Right atrium auricular region (tissue), 2 donors: Measurements from ENCODE around the gene CCDC200. TPM values are rescaled to one million over a fixed set of nuclear protein-coding genes. Genes with fewer than 3 reads are reported as not detected.
"Not testable (repeated sequence)": the region's sequence is repeated elsewhere in the genome, so short reads cannot be mapped to it uniquely, and the experiment has no call there.

Experiments used
- DNase-seq: peaks from one replicate; pipeline ENCODE4 v3.0.0-alpha.2; 2019; ENCODE audit warnings: low spot score
- H3K27ac ChIP-seq, 2 donors: fragments of 200-600 bp; sonication (generic); 1 replicate in 1 of 2; 2 replicates in 1 of 2; pipeline ENCODE4 v1.5.1; 2016 to 2019
- H3K27me3 ChIP-seq, 2 donors: fragments of 200-600 bp; sonication (generic); one replicate each; pipeline versions ENCODE4 v1.5.1 to v1.6.0; 2017 to 2019
- H3K36me3 ChIP-seq: fragments of 200-600 bp; sonication (generic); one replicate; pipeline ENCODE4 v1.5.1; 2016
- H3K4me1 ChIP-seq, 2 donors: fragments of 200-600 bp; sonication (generic); one replicate each; pipeline versions ENCODE4 v1.5.1 to v1.6.0; 2017 to 2019
- H3K4me3 ChIP-seq, 2 donors: fragments of 200-600 bp; sonication (generic); 1 replicate in 1 of 2; 2 replicates in 1 of 2; pipeline ENCODE4 v1.5.1; 2017 to 2019; ENCODE audit warnings: mild to moderate bottlenecking in 1 of 2, moderate library complexity in 1 of 2
- H3K9me3 ChIP-seq, 2 donors: fragments of 200-600 bp; sonication (generic); one replicate each; pipeline ENCODE4 v1.5.1; 2019
- total RNA-seq, 2 donors: library from RNA; depleted of rRNA; stranded (reverse); fragments of >200 nt; gene quantifications; one replicate each; pipeline ENCODE4 v1.1.0, GENCODE V29; 2016
- TF ChIP-seq, protein P1 (sequence below), 2 donors: fragments of 200-600 bp; sonication (generic); IDR thresholded peaks; one replicate each; pipeline ENCODE4 v1.5.1; 2019; ENCODE audit warnings: antibody characterized with exemption in 2 of 2

CCDC200 gene
- total RNA-seq, 2 donors from 2014 or later = not detected

DNA sequence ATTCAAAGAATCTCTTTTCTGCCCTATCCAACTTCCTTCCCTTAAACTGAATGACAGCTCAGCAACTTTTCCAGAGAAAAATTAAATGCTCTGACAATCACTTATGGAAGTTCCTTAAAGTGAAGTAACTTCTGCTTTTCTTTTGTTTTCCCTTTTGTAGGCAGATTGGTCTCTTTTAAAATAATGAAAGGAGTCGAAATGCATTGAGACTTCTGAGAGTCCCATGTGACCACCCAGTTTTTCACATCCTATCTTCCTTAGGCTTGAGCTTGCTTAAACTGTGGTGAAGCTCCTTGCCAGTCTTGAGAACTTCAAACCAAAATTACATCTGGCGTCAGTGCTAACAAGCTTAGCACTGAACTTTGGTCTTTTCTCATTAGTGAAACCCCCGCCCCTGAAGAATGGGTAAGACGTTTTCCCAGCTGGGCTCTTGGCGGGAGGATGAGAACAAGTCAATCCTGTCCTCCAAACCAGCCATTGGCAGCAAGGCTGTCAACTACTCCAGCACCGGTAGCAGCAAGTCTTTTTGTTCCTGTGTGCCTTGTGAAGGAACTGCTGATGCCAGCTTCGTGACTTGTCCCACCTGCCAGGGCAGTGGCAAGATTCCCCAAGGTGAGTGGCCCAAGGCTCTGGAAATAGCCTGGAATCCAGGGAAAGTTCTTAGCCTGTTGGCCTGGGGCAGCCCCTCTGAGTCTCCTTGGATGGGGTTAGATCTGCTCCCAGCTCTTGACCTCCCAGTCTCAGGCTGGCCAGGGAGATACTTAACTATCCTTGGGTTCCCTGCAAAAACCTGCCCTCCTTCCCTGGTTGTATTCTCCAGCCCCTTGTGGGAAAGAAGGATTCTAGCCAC, 15.6 kb downstream of the CCDC200 start:
- H3K27ac ChIP-seq = peak overlapping the region in 1 of 2 donors; percentile 81
- H3K36me3 ChIP-seq = peaks cover 28% of the 10 kb centered on the region
- H3K9me3 ChIP-seq = no peaks in the 10 kb centered on the region
- TF ChIP-seq, protein P1, sequence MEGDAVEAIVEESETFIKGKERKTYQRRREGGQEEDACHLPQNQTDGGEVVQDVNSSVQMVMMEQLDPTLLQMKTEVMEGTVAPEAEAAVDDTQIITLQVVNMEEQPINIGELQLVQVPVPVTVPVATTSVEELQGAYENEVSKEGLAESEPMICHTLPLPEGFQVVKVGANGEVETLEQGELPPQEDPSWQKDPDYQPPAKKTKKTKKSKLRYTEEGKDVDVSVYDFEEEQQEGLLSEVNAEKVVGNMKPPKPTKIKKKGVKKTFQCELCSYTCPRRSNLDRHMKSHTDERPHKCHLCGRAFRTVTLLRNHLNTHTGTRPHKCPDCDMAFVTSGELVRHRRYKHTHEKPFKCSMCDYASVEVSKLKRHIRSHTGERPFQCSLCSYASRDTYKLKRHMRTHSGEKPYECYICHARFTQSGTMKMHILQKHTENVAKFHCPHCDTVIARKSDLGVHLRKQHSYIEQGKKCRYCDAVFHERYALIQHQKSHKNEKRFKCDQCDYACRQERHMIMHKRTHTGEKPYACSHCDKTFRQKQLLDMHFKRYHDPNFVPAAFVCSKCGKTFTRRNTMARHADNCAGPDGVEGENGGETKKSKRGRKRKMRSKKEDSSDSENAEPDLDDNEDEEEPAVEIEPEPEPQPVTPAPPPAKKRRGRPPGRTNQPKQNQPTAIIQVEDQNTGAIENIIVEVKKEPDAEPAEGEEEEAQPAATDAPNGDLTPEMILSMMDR (IDR thresholded peaks at IDR 0.05) = no peak
- DNase-seq = no peak
- no peaks in the 10 kb centered on the region for H3K27me3 ChIP-seq
- H3K4me1 ChIP-seq = peaks cover 0 to 23% of the 10 kb centered on the region in 2 donors
- H3K4me3 ChIP-seq = peak overlapping the region; percentile 54 to 61

DNA sequence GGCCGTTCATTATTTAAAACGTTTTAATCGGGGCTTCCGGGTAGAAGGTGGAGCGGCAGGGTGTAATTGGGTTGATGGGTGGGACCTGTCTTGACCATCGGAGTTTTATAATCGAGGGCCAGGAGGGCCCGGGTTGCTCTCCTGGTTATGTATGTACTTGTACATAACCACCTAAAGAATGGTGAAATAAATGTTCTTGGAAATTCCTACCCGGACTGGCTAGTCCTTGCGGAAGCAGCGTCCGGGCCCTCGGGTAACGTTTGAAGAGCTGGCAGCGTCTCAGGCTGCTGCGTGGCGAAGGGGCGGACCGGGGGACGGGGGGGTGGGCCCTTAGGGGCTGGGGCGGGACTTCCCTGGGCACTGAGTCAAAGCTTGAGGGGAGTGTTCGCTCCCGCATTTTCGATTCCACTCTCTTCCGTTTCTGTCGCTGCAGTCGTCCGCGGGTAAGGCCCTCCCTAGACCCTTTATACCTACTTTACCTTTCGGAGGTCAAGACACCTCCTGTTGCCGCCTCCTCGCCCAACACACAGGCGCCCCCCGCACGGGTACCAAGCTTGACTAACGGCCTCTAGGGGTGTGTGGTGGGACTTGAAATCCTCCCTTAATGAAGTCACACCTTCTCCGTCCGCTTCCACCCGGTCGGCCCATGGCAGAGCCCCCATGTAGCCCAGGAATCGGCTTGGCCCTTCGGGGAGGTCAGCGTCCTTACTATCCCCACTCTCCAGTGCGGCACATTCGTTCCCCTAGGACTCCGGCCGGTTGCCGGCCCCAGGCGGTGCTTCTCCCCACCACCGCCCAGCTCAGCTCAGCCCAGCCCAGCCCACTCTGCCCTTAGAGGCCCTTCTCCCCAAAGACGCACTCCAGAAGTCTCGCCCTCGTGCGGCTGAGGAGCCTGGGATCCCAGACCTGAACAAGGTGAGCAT, 16.7 kb downstream of the CCDC200 start, which contains the start of gene TMEM106A:
Gene TMEM106A (plus strand): TSS at position 396 of the 923 bp plus-strand sequence. CDS start 1,167 bp downstream, outside the sequence.
- Histone ChIP-seq H3K4me3 (peak within 1 kb of the TSS; percentile 54 to 61), H3K9me3 (no peaks in the 10 kb centered on the region), H3K4me1 (peaks cover 0 to 23% of the 10 kb centered on the region in 2 donors), H3K27me3 (no peaks in the 10 kb centered on the region), H3K27ac (peak within 1 kb of the TSS; percentile 80 to 81), H3K36me3 (peaks cover 39% of the 10 kb centered on the region)
- TF ChIP-seq, protein P1 (IDR thresholded peaks at IDR 0.05) = peak in 1 of 2 donors; percentile 47
- DNase-seq = peak; percentile 81

DNA sequence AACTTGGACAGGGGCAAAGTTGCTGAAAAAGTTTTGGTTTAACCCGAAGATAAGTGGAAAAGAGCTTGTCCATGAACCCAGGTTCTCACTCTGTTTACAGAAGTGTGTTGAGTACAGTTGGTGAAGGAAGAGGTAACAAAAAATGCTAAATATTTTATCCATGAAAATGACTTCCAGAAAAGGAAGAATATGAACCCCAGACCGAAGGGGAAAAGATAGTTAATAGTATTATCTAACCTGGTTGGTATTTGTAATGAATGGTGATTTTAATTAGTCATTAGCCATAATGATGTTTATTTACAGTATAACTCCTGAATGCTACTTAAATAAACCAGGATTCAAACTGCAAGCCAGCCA, 17.3 kb downstream of the CCDC200 start:
- H3K4me1 ChIP-seq = peaks cover 0 to 23% of the 10 kb centered on the region in 2 donors
- peaks cover 44% of the 10 kb centered on the region for H3K36me3 ChIP-seq
- H3K27ac ChIP-seq = peak overlapping the region; percentile 80 to 81
- H3K27me3 ChIP-seq = no peaks in the 10 kb centered on the region
- no peak for DNase-seq
- no peaks in the 10 kb centered on the region for H3K9me3 ChIP-seq
- H3K4me3 ChIP-seq = peak overlapping the region; percentile 54 to 61
- TF ChIP-seq, protein P1 (IDR thresholded peaks at IDR 0.05) = no peak

DNA sequence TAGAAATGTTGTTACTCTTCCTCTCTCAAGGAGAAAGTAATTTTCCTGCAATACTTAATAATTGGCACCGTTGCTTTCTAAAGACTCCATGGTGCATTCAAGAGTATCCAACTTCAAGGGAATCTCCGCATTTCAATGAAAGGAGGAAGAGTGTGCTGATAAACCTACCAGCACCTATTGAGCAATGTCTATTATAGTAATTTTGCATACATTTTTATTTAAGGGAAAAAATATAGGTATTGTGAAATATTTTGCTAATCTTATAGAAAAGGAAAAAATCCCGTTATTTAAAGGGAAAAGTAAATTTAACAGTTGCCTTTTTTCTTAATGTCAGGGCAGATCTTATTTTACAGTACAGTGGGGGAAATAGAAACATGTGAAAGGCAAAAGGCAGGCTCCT, 17.8 kb downstream of the CCDC200 start:
- no peaks in the 10 kb centered on the region for H3K27me3 ChIP-seq
- TF ChIP-seq, protein P1 (IDR thresholded peaks at IDR 0.05) = no peak
- H3K36me3 ChIP-seq = peaks cover 42% of the 10 kb centered on the region
- H3K27ac ChIP-seq = peak overlapping the region in 1 of 2 donors; percentile 81
- DNase-seq = no peak
- no peaks in the 10 kb centered on the region for H3K9me3 ChIP-seq
- no peak overlapping the region for H3K4me3 ChIP-seq
- peaks cover 0 to 23% of the 10 kb centered on the region in 2 donors for H3K4me1 ChIP-seq

DNA sequence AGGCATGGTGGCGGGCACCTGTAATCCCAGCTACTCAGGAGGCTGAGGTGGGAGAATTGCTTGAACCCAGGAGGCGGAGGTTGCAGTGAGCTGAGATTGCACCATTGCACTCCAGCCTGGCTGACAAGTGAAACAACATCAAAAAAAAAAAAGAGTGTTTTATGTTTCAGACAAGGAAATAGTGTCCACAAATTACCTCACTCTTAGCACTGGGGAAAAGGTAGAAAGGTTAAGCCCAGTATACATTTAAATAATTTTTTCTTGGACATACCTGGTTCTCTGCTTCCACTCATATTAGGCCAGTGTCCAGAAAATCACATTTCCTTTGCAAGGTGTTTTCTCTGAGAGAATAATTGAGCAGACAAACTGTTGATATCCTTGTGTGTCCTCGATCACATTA, 25.4 kb downstream of the CCDC200 start:
- DNase-seq, H3K4me1 ChIP-seq, H3K27me3 ChIP-seq, H3K4me3 ChIP-seq, H3K27ac ChIP-seq, H3K9me3 ChIP-seq: not testable (repeated sequence)
- H3K36me3 ChIP-seq = peaks cover 98% of the 10 kb centered on the region

DNA sequence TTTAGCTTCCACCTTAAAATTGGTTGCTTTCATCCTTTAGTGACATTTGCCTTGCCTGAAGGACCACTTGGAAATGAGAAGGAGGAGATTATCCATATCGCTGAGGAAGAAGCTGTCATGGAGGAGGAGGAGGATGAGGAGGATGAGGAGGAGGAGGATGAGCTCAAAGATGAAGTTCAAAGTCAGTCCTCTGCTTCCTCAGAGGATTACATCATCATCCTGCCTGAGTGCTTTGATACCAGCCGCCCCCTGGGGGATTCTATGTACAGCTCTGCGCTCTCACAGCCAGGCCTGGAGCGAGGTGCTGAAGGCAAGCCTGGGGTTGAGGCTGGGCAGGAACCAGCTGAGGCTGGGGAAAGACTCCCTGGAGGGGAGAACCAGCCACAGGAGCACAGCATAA, 28.3 kb downstream of the CCDC200 start:
- DNase-seq = no peak
- Histone ChIP-seq H3K4me1 (no peaks in the 10 kb centered on the region), H3K36me3 (peaks cover 99% of the 10 kb centered on the region), H3K9me3 (no peaks in the 10 kb centered on the region), H3K27me3 (no peaks in the 10 kb centered on the region), H3K4me3 (no peak overlapping the region), H3K27ac (no peak overlapping the region)
- TF ChIP-seq, protein P1 (IDR thresholded peaks at IDR 0.05) = no peak
